Measurements from ENCODE around the gene ADAMTSL2.

Gene ADAMTSL2

DNA sequence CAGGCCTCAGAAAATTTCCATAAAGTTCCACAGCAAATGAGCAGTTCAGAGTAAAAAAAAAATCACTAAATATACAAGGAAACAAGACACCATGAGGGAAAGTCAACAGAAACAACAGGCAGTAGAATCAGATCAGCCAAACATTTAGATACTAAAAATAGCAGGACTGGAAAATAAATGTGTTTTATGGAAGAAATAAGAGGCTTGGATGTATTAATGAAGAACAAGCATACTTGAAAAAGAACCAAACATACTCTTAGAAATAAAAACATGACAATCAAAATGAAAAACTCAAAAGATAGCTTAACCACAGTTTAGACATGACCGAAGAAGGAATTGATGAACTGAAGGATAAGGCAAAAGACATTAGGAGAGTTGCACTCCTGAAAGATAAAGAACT, 32.4 kb upstream of the ADAMTSL2 start:
- DNase-seq: no peak

GRCh38 chr9:133505186-133505830, 29.2 kb upstream of the ADAMTSL2 start:
- DNase-seq: no peak

DNA sequence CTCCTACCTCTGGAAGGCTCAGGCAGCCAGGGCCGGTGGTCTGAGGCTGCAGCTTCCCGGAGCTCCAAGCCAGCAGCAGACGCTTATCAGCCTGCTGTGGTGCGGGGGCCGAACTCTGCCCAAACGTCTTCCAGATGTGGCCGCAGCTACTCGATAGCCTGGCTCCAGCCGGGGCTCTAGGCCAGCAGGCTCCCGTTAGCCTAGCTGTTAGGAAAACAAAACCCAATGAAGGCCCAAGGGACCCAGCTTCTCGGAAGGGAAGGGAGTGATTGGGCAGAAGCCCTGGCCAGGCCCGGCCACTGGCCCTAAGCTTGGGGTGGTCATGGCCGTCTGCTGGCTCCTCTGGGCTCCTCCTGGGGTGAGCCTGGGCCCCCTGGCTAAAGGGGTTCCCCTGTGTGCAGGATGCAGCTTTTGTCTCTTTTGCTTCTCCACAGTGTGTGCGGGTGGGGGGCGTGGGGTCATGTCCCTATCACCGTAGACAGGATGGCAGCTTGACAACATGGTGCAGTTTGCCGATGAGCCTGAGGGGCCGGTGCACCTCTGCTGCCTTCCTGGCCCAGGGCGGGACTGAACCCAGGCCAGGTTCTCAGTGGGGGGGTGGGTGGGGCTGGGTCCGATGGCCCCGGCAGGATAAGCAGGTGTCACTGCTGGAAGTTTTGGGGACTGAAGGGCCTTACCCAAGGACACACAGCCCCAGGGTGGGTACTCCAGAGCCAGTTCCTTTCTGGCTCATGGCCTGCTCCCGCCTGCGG, 28.4 kb upstream of the ADAMTSL2 start:
- DNase-seq: no peak

DNA sequence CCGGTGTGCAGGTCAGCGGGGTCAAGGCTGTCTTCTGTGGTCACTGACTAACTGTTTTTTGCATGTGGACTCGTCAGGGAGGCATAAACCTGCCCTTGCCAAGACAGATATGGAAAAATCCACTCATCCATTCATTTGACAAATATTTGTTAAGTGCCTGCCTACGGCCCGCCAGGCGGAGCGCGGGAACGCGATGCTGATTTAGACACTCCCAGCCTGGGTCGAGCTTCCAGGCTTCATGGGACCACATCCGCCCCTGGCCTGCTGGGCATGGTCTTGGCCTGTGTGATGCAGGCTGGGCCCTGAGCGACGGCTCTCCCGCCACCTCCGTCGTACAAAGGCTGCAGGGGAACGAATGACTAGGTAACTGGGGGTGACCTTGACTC, 27.9 kb upstream of the ADAMTSL2 start:
- no peak for DNase-seq

- no peak for DNase-seq
Observed at GRCh38 chr9:133507246-133507965, 27.1 kb upstream of the ADAMTSL2 start.

GRCh38 chr9:133508046-133508445, 26.5 kb upstream of the ADAMTSL2 start:
- DNase-seq: no peak

GRCh38 chr9:133509179-133510083, 25.1 kb upstream of the ADAMTSL2 start:
- DNase-seq: peak in 2 of 4 experiments; percentile 27 to 28

- no peak for DNase-seq
Observed at GRCh38 chr9:133510926-133511505, 23.5 kb upstream of the ADAMTSL2 start.

- no peak for DNase-seq
Observed at GRCh38 chr9:133511607-133512006, 22.9 kb upstream of the ADAMTSL2 start.

GRCh38 chr9:133512253-133513213, 22.0 kb upstream of the ADAMTSL2 start:
- no peak for DNase-seq

- no peak for DNase-seq
Observed at GRCh38 chr9:133513214-133514100, 21.0 kb upstream of the ADAMTSL2 start.

GRCh38 chr9:133514460-133515239, 19.9 kb upstream of the ADAMTSL2 start:
- no peak for DNase-seq

DNA sequence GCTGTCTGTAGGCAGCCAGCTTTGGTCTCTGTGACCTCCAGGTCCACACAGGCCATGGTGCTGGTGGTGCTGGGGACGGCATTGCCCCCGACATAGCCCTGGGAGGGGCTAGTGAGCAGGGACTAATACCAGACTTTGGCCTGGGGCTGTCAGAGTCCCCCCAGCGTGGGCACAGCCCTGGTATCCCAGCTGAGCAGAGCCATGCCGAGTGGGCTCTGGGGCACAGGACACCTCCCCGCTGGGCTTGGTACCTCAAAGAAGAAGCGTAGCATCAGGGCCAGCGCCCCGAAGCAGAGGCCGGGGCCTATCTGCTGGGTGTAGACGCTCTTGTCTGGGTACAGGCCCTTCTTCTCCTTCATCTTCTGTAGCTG, 19.3 kb upstream of the ADAMTSL2 start:
- no peak for DNase-seq

GRCh38 chr9:133515615-133516255, 18.8 kb upstream of the ADAMTSL2 start:
- DNase-seq: no peak

GRCh38 chr9:133516256-133516960, 18.1 kb upstream of the ADAMTSL2 start:
- DNase-seq: no peak

GRCh38 chr9:133516961-133517350, 17.5 kb upstream of the ADAMTSL2 start:
- no peak for DNase-seq

DNA sequence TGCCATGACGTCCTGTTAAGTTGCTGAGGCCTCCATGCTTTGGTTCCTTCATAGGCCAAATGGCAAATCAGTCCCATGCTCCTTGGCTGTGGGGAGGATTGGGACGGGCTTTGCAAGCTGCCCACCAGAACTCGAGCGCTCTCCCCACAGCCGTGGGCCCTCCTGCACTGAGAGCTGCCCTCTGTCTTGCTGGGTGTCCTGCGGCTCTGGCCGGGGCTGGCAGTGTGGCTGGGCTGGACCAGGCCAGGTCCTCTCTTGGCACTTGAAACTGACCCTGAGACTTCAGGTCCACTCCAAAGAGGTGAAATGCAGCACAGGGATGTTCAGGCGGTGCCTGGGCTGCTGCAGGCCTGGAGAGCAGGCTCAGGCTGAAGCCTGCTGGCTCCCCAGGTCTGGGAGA, 16.8 kb upstream of the ADAMTSL2 start:
- DNase-seq: no peak

GRCh38 chr9:133518200-133518599, 16.3 kb upstream of the ADAMTSL2 start:
- DNase-seq: no peak

Data from activated naive CD4-positive, alpha-beta T cell (primary cell).